Naive thymus-derived CD8-positive, alpha-beta T cell (primary cell): ENCODE measurements around the gene MEPCE. TPM values are rescaled to one million over a fixed set of nuclear protein-coding genes. Genes with fewer than 3 reads are reported as not detected.
"Not testable (repeated sequence)": the region's sequence is repeated elsewhere in the genome, so short reads cannot be mapped to it uniquely, and the experiment has no call there.

Experiments
- ATAC-seq, 2 donors: fragments of 150-1000 bp; cut with Tn5 transposase in 1 of 2; sonication (Bioruptor Pico), chemical (Tn5 transposase) in 1 of 2; 1 replicate in 1 of 2; 2 replicates in 1 of 2; pipeline ENCODE4 v1.10.0; 2021; ENCODE audit warnings: mild to moderate bottlenecking in 2 of 2, moderate library complexity in 2 of 2
- POLR2A ChIA-PET: fragments of 350-600 bp; sonication (Branson Sonifier 250); formaldehyde crosslinking; loops from one replicate; lab custom pipeline; 2021; ENCODE audit warnings: antibody characterized with exemption; lab: Charles Lee
- DNase-seq, 10 donors: peaks; one replicate each; pipeline versions ENCODE4 v3.0.0 to v3.0.0-alpha.2; 2020 to 2022
- H3K27ac Mint-ChIP-seq, 10 donors: one replicate each; pipeline ENCODE4 v1.8.0; 2020 to 2022; ENCODE audit warnings: mild to moderate bottlenecking in 10 of 10, mixed read lengths in 10 of 10, moderate library complexity in 4 of 10, inconsistent platforms in 1 of 10
- H3K27me3 Mint-ChIP-seq, 5 donors: one replicate each; pipeline ENCODE4 v1.8.0; 2021 to 2022; ENCODE audit warnings: mixed read lengths in 5 of 5
- H3K36me3 Mint-ChIP-seq, 3 donors: one replicate each; pipeline ENCODE4 v1.8.0; 2020 to 2022; ENCODE audit warnings: mixed read lengths in 3 of 3, mild to moderate bottlenecking in 2 of 3, inconsistent platforms in 1 of 3
- H3K4me1 Mint-ChIP-seq, 4 donors: one replicate each; pipeline ENCODE4 v1.8.0; 2021 to 2022; ENCODE audit warnings: mixed read lengths in 4 of 4
- H3K4me3 Mint-ChIP-seq, 10 donors: one replicate each; pipeline ENCODE4 v1.8.0; 2020 to 2022; ENCODE audit warnings: mild to moderate bottlenecking in 10 of 10, mixed read lengths in 10 of 10, moderate library complexity in 6 of 10, inconsistent platforms in 1 of 10
- H3K9me3 Mint-ChIP-seq, 9 donors: one replicate each; pipeline ENCODE4 v1.8.0; 2020 to 2022; ENCODE audit warnings: mixed read lengths in 9 of 9, mild to moderate bottlenecking in 3 of 9, inconsistent platforms in 1 of 9, moderate library complexity in 1 of 9
- polyA plus RNA-seq, 3 donors: library from polyadenylated mRNA; unstranded; fragments of 300-500 nt; fragmentation: Illumina TruSeq; gene quantifications; one replicate each; pipeline ENCODE4 v1.2.3, GENCODE V29; 2021
- total RNA-seq, 8 experiments: library from RNA in 2 of 8; stranded (reverse) in 2 of 8; gene quantifications; one replicate each; pipeline ENCODE4 v1.2.3 and lab custom pipeline; 2021 to 2026

MEPCE gene
- total and polyA plus RNA-seq, 5 experiments from 2014 or later, result 9.7 to 66.8 (median 15.8) TPM

DNA sequence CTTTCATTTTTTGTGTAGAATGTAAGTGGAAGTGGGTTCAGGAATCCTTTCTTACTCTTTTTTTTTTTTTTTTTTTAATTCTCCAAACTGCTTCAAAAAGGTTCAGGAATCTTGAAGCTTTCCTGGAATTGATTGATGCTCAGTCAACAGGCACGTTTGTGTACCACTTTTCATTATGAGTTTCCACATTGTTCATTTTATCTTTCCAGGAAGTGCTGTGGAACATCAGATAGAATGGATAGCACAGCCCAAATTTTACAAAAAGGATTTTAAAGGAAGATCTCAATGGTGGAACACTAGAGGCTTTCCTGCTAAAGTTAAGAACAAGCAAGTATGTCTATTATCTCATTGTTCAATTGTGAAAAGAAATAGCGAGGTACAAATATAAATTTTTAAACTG lies 8.5 kb downstream of the MEPCE start:
- POLR2A ChIA-PET, result interaction anchor here (2.9 to 5.0 kb wide), 4 partner anchors 9 to 40 kb away, joined by 22 to 57 read pairs (median 30); partner anchors contain the start of genes MEPCE, TSC22D4 and ZCWPW1

DNA sequence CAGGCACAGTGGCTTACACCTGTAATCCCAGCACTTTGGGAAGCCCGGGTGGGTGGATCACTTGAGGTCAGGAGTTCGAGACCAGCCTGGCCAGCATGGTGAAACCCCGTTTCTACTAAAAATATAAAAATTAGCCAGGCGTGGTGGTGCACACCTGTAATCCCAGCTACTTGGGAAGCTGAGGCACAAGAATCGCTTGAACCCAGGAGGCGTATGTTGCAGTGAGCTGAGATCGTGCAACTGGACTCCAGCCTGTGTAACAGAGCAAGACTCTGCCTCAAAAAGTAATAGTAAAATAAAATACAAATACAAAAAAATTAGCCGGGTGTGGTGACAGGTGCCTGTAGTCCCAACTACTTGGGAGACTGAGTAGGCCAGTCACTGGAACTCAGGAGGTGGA lies 9.1 kb downstream of the MEPCE start:
- Mint-ChIP-seq H3K36me3 (peaks cover 2 to 15% (median 5%) of the 10 kb centered on the region in 3 donors), H3K27ac (peak overlapping the region in 1 of 10 donors; percentile 33), H3K4me1 (peaks cover 9 to 22% (median 21%) of the 10 kb centered on the region in 4 donors)
- not testable (repeated sequence) for ATAC-seq, H3K4me3 Mint-ChIP-seq, H3K27me3 Mint-ChIP-seq, H3K9me3 Mint-ChIP-seq, DNase-seq
- POLR2A ChIA-PET, result interaction anchor here (0.6 to 5.0 kb wide), 3 partner anchors 10 to 239 kb away, joined by 4 to 57 read pairs (median 30); partner anchors contain the start of genes MEPCE and ZCWPW1

More for the DNA sequence above, 8.5 kb downstream of the MEPCE start:
- Mint-ChIP-seq H3K9me3 (peaks cover 0 to 2% (median 0%) of the 10 kb centered on the region in 9 donors), H3K27ac (peak overlapping the region in 3 of 10 donors; percentile 24 to 63 (median 36)), H3K4me3 (peak overlapping the region in 3 of 10 donors; percentile 24 to 34 (median 29)), H3K4me1 (peaks cover 10 to 27% (median 26%) of the 10 kb centered on the region in 4 donors), H3K27me3 (no peaks in the 10 kb centered on the region), H3K36me3 (peaks cover 2 to 20% (median 5%) of the 10 kb centered on the region in 3 donors)
- ATAC-seq, result no peak
- DNase-seq, result no peak

- not testable (repeated sequence) for H3K36me3 Mint-ChIP-seq, H3K4me3 Mint-ChIP-seq, H3K27me3 Mint-ChIP-seq, DNase-seq, H3K9me3 Mint-ChIP-seq, H3K27ac Mint-ChIP-seq, ATAC-seq
- peaks cover 8 to 18% (median 17%) of the 10 kb centered on the region in 4 donors for H3K4me1 Mint-ChIP-seq
- POLR2A ChIA-PET, result interaction anchor here (0.6 to 4.3 kb wide), 2 partner anchors 10 to 240 kb away, joined by 4 to 57 read pairs; partner anchors contain the start of genes MEPCE and ZCWPW1
Measured at GRCh38 chr7:100439244-100439643, 9.6 kb downstream of the MEPCE start.

DNA sequence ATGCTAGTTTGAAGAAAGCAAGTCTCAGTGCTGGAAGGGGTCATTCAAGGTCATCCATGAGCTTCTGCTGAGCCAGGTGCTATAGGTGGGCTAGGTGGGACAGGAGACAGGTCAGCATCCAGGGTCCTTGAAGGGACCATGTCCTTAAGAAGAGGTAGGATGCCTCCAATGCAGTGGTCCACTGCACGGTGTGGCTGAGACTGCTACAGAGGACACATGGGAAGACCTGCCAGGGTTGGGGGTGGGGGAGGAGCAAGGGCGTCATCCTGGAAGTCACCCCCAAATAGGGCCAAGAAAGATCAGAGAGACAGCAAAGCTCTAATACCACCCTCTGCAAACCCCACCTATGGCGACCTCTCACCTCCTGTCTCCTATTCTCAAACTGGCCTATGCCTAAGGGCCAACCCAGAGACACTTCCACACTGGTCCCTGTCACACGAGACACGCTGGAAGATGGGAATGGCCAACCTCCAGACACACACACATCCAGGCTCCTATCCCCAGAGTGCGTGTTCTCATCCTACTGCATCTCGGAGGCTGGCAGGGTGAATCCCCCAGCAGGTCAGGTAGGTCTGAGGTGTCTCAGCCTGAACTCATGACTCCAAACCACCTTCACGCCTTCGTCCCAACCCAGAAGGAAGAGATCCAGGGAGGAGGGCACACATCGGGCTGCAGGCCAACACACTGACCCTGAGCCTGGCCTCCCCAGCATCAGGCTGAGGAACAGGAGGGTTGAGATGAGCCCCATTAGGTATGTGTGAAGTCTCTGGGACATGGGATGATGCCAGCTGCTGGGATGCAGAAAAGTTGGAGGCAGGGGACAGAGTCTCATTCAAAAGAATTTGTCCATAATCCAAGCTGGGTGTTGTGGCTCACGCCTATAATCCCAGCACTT lies 12.3 kb downstream of the MEPCE start:
- Mint-ChIP-seq H3K36me3 (no peaks in the 10 kb centered on the region), H3K9me3 (no peaks in the 10 kb centered on the region), H3K27ac (peak overlapping the region in 2 of 10 donors; percentile 19 to 82), H3K27me3 (no peaks in the 10 kb centered on the region), H3K4me1 (peaks cover 8 to 13% (median 12%) of the 10 kb centered on the region in 4 donors), H3K4me3 (no peak overlapping the region)
- ATAC-seq (no peak), DNase-seq (no peak)
- POLR2A ChIA-PET, result interaction anchor here (0.6 to 5.0 kb wide), 4 partner anchors 8 to 13 kb away, joined by 4 to 35 read pairs (median 6); partner anchors contain the start of genes MEPCE and ZCWPW1

DNA sequence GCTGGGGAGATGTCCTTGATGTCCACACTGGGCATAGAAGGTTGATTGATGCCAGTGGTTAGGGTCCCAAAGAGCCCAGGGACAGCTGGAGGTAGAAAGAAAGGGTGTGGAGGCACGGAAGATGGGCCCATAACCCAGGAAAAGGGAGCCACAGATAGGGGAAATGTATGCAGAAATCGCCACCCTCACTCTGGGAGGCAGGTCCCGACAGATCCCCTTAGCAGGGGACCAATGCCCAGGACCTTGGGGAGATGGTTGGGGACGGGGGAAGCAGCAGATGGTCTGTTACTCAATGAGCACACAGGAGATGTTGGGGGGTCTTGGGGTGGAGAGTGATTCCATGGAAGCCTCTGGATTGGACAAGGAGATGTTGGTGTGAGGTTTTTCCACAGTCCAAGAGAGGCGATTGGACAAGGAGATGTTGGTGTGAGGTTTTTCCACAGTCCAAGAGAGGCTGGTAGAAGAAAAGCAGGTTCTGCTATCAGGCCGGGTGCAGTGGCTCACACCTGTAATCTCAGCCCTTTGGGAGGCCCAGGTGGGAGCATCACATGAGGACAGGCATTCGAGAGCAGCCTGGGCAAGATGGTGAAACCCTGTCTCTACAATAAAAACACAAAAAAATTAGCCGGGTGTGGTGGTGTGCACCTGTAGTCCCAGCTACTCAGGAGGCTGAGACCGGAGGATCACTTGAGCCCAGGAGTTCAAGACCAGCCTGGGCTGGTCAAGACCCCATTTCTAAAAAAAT lies 13.6 kb downstream of the MEPCE start:
- DNase-seq (no peak), ATAC-seq (no peak)
- POLR2A ChIA-PET, result interaction anchor here (2.1 to 5.0 kb wide), 2 partner anchors 11 to 14 kb away, joined by 5 to 35 read pairs; partner anchors contain the start of genes MEPCE and ZCWPW1
- Mint-ChIP-seq H3K36me3 (no peaks in the 10 kb centered on the region), H3K4me1 (peaks cover 8 to 13% (median 12%) of the 10 kb centered on the region in 4 donors), H3K9me3 (no peaks in the 10 kb centered on the region), H3K4me3 (no peak overlapping the region), H3K27ac (peak overlapping the region in 8 of 10 donors; percentile 23 to 77 (median 44)), H3K27me3 (no peaks in the 10 kb centered on the region)

- Mint-ChIP-seq H3K27ac (peak overlapping the region in 5 of 10 donors; percentile 22 to 70 (median 57)), H3K4me1 (peaks cover 8 to 13% (median 12%) of the 10 kb centered on the region in 4 donors), H3K4me3 (peak overlapping the region in 2 of 10 donors; percentile 43 to 48), H3K36me3 (no peaks in the 10 kb centered on the region), H3K27me3 (no peaks in the 10 kb centered on the region), H3K9me3 (no peaks in the 10 kb centered on the region)
- POLR2A ChIA-PET, result interaction anchor here (1.1 to 5.0 kb wide), 3 partner anchors 9 to 15 kb away, joined by 3 to 35 read pairs (median 22); partner anchors contain the start of genes MEPCE, PPP1R35 and ZCWPW1
- DNase-seq, result no peak
- peak in 1 of 2 donors; percentile 29 for ATAC-seq
Measured at GRCh38 chr7:100444311-100445278, 15.0 kb downstream of the MEPCE start.

- Mint-ChIP-seq H3K9me3 (no peaks in the 10 kb centered on the region), H3K27ac (peak overlapping the region in 1 of 10 donors; percentile 43), H3K4me1 (peaks cover 11 to 20% (median 18%) of the 10 kb centered on the region in 4 donors), H3K27me3 (no peaks in the 10 kb centered on the region), H3K36me3 (no peaks in the 10 kb centered on the region), H3K4me3 (no peak overlapping the region)
- ATAC-seq (no peak), DNase-seq (no peak)
- POLR2A ChIA-PET, result interaction anchor here (1.1 to 5.0 kb wide), 3 partner anchors 9 to 17 kb away, joined by 3 to 35 read pairs (median 22); partner anchors contain the start of genes MEPCE, PPP1R35 and ZCWPW1
Measured at GRCh38 chr7:100446040-100446439, 16.4 kb downstream of the MEPCE start.

DNA sequence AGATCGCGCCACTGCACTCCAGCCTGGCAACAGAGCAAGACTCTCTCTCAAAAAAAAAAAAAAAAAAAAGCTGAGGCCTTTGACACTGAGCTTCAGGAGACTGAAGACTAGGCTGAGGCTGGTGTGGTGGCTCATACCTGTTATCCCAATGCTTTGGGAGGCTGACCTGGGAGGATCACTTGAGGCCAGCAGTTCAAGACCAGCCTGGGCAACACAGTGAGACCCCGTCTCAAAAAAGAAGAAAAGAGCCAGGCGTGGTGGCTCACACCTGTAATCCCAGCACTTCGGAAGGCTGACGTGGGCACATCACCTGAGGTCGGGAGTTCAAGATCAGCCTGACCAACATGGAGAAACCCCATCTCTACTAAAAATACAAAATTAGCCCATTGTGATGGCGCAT lies 17.7 kb downstream of the MEPCE start:
- H3K36me3 Mint-ChIP-seq, H3K9me3 Mint-ChIP-seq, H3K27me3 Mint-ChIP-seq, H3K4me3 Mint-ChIP-seq, H3K27ac Mint-ChIP-seq, ATAC-seq, DNase-seq: not testable (repeated sequence)
- peaks cover 11 to 20% (median 17%) of the 10 kb centered on the region in 4 donors for H3K4me1 Mint-ChIP-seq
- POLR2A ChIA-PET, result interaction anchor here (3.0 to 5.0 kb wide), 2 partner anchors 12 to 18 kb away, joined by 22 to 35 read pairs; partner anchors contain the start of genes MEPCE, PPP1R35 and ZCWPW1

- ATAC-seq (no peak), DNase-seq (no peak)
- Mint-ChIP-seq H3K27me3 (no peaks in the 10 kb centered on the region), H3K27ac (peak overlapping the region in 5 of 10 donors; percentile 46 to 76 (median 51)), H3K4me3 (peak overlapping the region in 5 of 10 donors; percentile 32 to 67 (median 44)), H3K36me3 (no peaks in the 10 kb centered on the region), H3K4me1 (peaks cover 6 to 20% (median 15%) of the 10 kb centered on the region in 4 donors), H3K9me3 (no peaks in the 10 kb centered on the region)
- POLR2A ChIA-PET, result interaction anchor here (0.6 to 4.6 kb wide), 7 partner anchors 13 to 101 kb away, joined by 3 to 44 read pairs (median 4); partner anchors contain the start of genes MEPCE, PPP1R35, SPACDR and ZCWPW1
Measured at GRCh38 chr7:100449190-100449795, 19.7 kb downstream of the MEPCE start.

DNA sequence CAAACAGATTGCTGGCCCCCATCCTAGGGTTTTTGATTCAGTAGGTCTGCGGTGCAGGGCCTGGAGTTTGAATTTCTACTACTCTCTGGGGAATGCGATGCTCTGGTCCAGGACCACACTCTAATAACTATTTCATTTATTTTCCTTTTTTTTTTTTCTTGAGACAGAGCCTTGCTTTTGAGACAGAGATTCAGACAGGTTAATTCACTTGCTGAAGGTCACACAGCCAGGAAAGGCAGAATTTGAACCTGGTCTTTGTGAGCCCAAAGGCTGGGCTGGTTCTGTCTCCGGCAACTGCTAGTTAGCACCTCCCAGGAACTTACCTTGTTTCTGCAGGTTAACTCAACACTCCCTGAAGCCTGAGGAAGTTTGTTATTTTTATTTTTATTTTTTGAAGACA lies 22.9 kb downstream of the MEPCE start:
- H3K4me1 Mint-ChIP-seq, result peaks cover 6 to 26% (median 15%) of the 10 kb centered on the region in 4 donors
- H3K36me3 Mint-ChIP-seq, result peaks cover 0 to 6% (median 0%) of the 10 kb centered on the region in 3 donors
- POLR2A ChIA-PET, result interaction anchor here (1.2 to 4.6 kb wide), 3 partner anchors 9 to 23 kb away, joined by 3 to 44 read pairs (median 30); partner anchors contain the start of genes MEPCE, PPP1R35 and ZCWPW1
- ATAC-seq, result no peak
- DNase-seq, result no peak
- no peaks in the 10 kb centered on the region for H3K27me3 Mint-ChIP-seq
- no peak overlapping the region for H3K27ac Mint-ChIP-seq
- no peaks in the 10 kb centered on the region for H3K9me3 Mint-ChIP-seq
- no peak overlapping the region for H3K4me3 Mint-ChIP-seq
